ENCODE measurements around the gene IKZF5.

DNA sequence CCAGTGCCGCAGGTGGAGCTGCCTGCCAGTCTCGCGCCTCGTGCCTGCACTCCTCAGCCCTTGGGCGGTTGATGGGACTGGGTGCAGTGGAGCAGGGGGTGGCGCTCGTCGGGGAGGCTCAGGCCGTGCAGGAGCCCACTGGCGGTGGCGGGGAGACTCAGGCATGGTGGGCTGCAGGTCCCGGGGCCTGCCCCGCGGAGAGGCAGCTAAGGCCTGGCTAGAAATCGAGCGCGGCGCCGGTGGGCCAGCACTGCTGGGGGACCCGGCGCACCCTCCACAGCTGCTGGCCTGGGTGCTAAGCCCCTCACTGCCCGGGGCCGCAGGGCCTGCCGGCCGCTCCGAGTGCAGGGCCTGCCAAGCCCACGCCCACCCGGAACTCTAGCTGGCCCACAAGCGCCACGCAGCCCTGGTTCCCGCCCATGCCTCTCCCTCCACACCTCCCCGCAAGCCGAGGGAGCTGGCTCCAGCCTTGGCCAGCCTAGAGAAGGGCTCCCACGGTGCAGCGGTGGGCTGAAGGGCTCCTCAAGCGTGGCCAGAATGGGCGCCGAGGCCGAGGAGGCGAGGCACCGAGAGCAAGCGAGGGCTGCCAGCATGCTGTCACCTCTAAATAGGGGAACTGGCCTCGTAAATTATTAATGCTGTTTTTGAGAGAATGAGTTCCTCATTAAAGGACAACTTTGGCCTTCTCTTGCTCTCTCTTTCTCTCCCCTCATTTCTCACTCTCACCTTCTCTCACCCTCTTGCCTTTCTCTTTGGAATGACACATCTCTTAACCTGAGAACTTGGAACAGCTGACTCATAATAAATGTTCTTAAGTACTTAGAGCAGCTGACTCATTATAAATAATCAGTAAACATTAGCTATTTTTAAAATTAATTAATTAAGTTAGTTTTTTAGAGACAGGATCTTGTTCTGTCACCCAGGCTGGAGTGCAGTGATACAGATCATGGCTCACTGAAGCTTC is 5.1 kb upstream of the IKZF5 start:
- TF ChIP-seq POLR2A (IDR thresholded peaks at IDR 0.05; ENCODE audit: low read length) (no peak), GATA1 (IDR thresholded peaks at IDR 0.05; ENCODE audit: low read depth, low read length) (no peak)

Data from erythroblast (primary cell).